ENCODE measurements around the gene GATA6. TPM values are rescaled to one million over a fixed set of nuclear protein-coding genes. Genes with fewer than 3 reads are reported as not detected.

The GATA6 gene
- total RNA-seq, 1 experiment from 2014 or later: 3.3 TPM

DNA sequence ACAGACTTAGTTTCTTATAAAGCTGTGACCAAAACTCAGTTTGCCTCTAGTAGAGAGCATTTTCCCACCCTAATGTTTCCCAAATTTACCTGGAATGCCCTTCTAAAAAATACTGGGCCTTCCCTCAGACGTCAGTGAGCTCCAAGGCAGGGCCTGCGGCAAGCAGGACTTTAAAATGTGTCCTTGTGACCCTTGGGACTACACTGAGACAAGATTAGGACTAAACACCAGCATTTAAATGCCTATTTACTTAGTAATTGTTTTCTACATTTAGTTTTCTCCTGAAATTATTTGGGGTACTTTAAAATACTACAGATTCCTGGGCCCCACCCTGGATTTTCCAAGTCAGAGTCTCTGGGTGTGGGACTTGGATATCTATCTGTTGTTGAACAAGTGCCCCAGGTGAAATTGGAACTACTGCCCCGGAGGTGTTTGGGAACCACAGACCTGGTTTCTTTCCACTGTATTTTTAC, 14.3 kb downstream of the GATA6 start:
- H3K9me3 ChIP-seq (ENCODE audit: control insufficient read depth in 1 of 2, insufficient read depth in 1 of 2, low read depth in 1 of 2, low read length in 2 of 2): no peaks in the 10 kb centered on the region
- no peaks in the 10 kb centered on the region for H3K27me3 ChIP-seq (ENCODE audit: insufficient read depth, low read length)
- ATAC-seq: no peak
- ChIA-PET CTCF (no interaction called here), POLR2A (no interaction called here), RAD21 (ENCODE audit: low non-redundant PET in 1 of 2, low total read pairs in 2 of 2, uncharacterized antibody in 2 of 2, unreplicated experiment in 2 of 2) (no interaction called here)
- H3K4me1 ChIP-seq (ENCODE audit: control insufficient read depth in 1 of 2, insufficient read depth in 2 of 2, low read length in 2 of 2): peaks cover 0 to 4% of the 10 kb centered on the region in 2 experiments; a peak in 1 of 4 replicates
- no peak overlapping the region for H3K9ac ChIP-seq (ENCODE audit: low read length)
- TF ChIP-seq EZH2 (IDR thresholded peaks at IDR 0.05) (no peak), TCF7L2 (IDR thresholded peaks at IDR 0.05; ENCODE audit: borderline replicate concordance, extremely low read depth, insufficient read depth, insufficient read length) (no peak), EZH2phosphoT487 (IDR thresholded peaks at IDR 0.05; ENCODE audit: borderline replicate concordance) (no peak), SRF (IDR thresholded peaks at IDR 0.05; ENCODE audit: low read depth) (no peak), SIN3A (IDR thresholded peaks at IDR 0.05; ENCODE audit: low read depth) (no peak), POLR2A (IDR thresholded peaks at IDR 0.05; ENCODE audit: borderline replicate concordance, extremely low read depth, insufficient read depth, insufficient read length) (no peak), SP1 (IDR thresholded peaks at IDR 0.05; ENCODE audit: low read depth) (no peak), YY1 (IDR thresholded peaks at IDR 0.05; ENCODE audit: extremely low read depth, insufficient replicate concordance, low read depth, low read length) (no peak), JUND (IDR thresholded peaks at IDR 0.05) (no peak), FOSL1 (IDR thresholded peaks at IDR 0.05; ENCODE audit: low read depth) (no peak), RAD21 (IDR thresholded peaks at IDR 0.05; ENCODE audit: low read depth) (no peak), CBX3 (IDR thresholded peaks at IDR 0.05; ENCODE audit: low read depth) (no peak)
- TF ChIP-seq, protein P1, sequence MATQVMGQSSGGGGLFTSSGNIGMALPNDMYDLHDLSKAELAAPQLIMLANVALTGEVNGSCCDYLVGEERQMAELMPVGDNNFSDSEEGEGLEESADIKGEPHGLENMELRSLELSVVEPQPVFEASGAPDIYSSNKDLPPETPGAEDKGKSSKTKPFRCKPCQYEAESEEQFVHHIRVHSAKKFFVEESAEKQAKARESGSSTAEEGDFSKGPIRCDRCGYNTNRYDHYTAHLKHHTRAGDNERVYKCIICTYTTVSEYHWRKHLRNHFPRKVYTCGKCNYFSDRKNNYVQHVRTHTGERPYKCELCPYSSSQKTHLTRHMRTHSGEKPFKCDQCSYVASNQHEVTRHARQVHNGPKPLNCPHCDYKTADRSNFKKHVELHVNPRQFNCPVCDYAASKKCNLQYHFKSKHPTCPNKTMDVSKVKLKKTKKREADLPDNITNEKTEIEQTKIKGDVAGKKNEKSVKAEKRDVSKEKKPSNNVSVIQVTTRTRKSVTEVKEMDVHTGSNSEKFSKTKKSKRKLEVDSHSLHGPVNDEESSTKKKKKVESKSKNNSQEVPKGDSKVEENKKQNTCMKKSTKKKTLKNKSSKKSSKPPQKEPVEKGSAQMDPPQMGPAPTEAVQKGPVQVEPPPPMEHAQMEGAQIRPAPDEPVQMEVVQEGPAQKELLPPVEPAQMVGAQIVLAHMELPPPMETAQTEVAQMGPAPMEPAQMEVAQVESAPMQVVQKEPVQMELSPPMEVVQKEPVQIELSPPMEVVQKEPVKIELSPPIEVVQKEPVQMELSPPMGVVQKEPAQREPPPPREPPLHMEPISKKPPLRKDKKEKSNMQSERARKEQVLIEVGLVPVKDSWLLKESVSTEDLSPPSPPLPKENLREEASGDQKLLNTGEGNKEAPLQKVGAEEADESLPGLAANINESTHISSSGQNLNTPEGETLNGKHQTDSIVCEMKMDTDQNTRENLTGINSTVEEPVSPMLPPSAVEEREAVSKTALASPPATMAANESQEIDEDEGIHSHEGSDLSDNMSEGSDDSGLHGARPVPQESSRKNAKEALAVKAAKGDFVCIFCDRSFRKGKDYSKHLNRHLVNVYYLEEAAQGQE (IDR thresholded peaks at IDR 0.05; ENCODE audit: low read depth): no peak
- TF ChIP-seq, protein P2, sequence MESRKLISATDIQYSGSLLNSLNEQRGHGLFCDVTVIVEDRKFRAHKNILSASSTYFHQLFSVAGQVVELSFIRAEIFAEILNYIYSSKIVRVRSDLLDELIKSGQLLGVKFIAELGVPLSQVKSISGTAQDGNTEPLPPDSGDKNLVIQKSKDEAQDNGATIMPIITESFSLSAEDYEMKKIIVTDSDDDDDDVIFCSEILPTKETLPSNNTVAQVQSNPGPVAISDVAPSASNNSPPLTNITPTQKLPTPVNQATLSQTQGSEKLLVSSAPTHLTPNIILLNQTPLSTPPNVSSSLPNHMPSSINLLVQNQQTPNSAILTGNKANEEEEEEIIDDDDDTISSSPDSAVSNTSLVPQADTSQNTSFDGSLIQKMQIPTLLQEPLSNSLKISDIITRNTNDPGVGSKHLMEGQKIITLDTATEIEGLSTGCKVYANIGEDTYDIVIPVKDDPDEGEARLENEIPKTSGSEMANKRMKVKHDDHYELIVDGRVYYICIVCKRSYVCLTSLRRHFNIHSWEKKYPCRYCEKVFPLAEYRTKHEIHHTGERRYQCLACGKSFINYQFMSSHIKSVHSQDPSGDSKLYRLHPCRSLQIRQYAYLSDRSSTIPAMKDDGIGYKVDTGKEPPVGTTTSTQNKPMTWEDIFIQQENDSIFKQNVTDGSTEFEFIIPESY (IDR thresholded peaks at IDR 0.05; ENCODE audit: extremely low read depth, insufficient replicate concordance, low read length): no peak
- TF ChIP-seq, protein P3, sequence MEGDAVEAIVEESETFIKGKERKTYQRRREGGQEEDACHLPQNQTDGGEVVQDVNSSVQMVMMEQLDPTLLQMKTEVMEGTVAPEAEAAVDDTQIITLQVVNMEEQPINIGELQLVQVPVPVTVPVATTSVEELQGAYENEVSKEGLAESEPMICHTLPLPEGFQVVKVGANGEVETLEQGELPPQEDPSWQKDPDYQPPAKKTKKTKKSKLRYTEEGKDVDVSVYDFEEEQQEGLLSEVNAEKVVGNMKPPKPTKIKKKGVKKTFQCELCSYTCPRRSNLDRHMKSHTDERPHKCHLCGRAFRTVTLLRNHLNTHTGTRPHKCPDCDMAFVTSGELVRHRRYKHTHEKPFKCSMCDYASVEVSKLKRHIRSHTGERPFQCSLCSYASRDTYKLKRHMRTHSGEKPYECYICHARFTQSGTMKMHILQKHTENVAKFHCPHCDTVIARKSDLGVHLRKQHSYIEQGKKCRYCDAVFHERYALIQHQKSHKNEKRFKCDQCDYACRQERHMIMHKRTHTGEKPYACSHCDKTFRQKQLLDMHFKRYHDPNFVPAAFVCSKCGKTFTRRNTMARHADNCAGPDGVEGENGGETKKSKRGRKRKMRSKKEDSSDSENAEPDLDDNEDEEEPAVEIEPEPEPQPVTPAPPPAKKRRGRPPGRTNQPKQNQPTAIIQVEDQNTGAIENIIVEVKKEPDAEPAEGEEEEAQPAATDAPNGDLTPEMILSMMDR (IDR thresholded peaks at IDR 0.05 in 2 of 3, conservative IDR thresholded peaks at IDR 0.05 in 1 of 3; ENCODE audit: borderline replicate concordance in 1 of 3, insufficient read depth in 1 of 3, low read depth in 2 of 3, low read length in 2 of 3): no peak
- TF ChIP-seq, protein P4, sequence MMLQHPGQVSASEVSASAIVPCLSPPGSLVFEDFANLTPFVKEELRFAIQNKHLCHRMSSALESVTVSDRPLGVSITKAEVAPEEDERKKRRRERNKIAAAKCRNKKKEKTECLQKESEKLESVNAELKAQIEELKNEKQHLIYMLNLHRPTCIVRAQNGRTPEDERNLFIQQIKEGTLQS (IDR thresholded peaks at IDR 0.05): no peak
- no peak overlapping the region for H3K4me2 ChIP-seq (ENCODE audit: low read length)
- H4K20me1 ChIP-seq (ENCODE audit: insufficient read depth): no peaks in the 10 kb centered on the region
- DNase-seq (ENCODE audit: low read depth, low spot score): no peak
- H3K36me3 ChIP-seq (ENCODE audit: control insufficient read depth in 1 of 2, insufficient read depth in 2 of 2, low read length in 2 of 2): peaks cover 0 to 14% of the 10 kb centered on the region in 2 experiments; a peak in 2 of 4 replicates
- no peak overlapping the region for H3K4me3 ChIP-seq (replicated peaks in 1 of 2; ENCODE audit: low read depth in 1 of 2, low read length in 2 of 2)
- intact Hi-C loops (cut with micrococcal nuclease): no loop called here
- no peaks in the 10 kb centered on the region for H3K79me2 ChIP-seq (ENCODE audit: insufficient read depth, low read length)
- no peak overlapping the region for H2AFZ ChIP-seq (ENCODE audit: low read depth, low read length, poor library complexity, severe bottlenecking)
- no peaks in the 10 kb centered on the region for H3K9me2 ChIP-seq (ENCODE audit: insufficient read depth)
- no TSS peak for BruUV-seq (replicated peaks)
- no peak overlapping the region for H3K27ac ChIP-seq (ENCODE audit: low read depth, low read length)

All from HCT116 (cell line).